Gastrocnemius medialis (tissue), 4 donors: Measurements from ENCODE around the gene MED19. TPM values are rescaled to one million over a fixed set of nuclear protein-coding genes. Genes with fewer than 3 reads are reported as not detected.
A peak's percentile ranks its signal among the peaks of the same experiment; 100 is the strongest.

Source experiments
- ATAC-seq, 2 donors: fragments of 150-250 bp; one replicate each; pipeline ENCODE4 v1.9.1; 2016
- DNase-seq, 2 donors: peaks; one replicate each; pipeline ENCODE4 v3.0.0-alpha.2; 2019
- H3K27ac ChIP-seq, 4 donors: fragments of 200-600 bp; sonication (generic); 1 replicate in 1 of 4; 2 replicates in 3 of 4; pipeline ENCODE4 v1.5.1; 2016 to 2018; ENCODE audit warnings: mild to moderate bottlenecking in 2 of 4, moderate library complexity in 1 of 4
- H3K27me3 ChIP-seq, 3 donors: fragments of 200-600 bp; sonication (generic) in 2 of 3; 1 replicate in 1 of 3; 2 replicates in 2 of 3; pipeline versions ENCODE4 v1.5.1 to v1.6.0; 2016 to 2019; ENCODE audit warnings: mild to moderate bottlenecking in 1 of 3, moderate library complexity in 1 of 3
- H3K36me3 ChIP-seq, 2 donors: fragments of 200-600 bp; sonication (generic) in 1 of 2; one replicate each; pipeline ENCODE4 v1.5.1; 2017 to 2018
- H3K4me1 ChIP-seq, 2 donors: fragments of 200-600 bp; sonication (generic) in 1 of 2; one replicate each; pipeline ENCODE4 v1.5.1; 2016 to 2017; ENCODE audit warnings: mild to moderate bottlenecking in 2 of 2
- H3K4me3 ChIP-seq, 4 donors: fragments of 200-600 bp; sonication (generic) in 3 of 4; 1 replicate in 1 of 4; 2 replicates in 3 of 4; pipeline ENCODE4 v1.5.1; 2016 to 2019; ENCODE audit warnings: mild to moderate bottlenecking in 2 of 4
- H3K9me3 ChIP-seq, 3 donors: fragments of 200-600 bp; sonication (generic) in 2 of 3; 1 replicate in 1 of 3; 2 replicates in 2 of 3; pipeline ENCODE4 v1.5.1; 2016 to 2019
- CTCF ChIP-seq, 5 experiments: fragments of 450-650 bp in 3 of 5; fragments of 200-600 bp in 2 of 5; sonication (generic) in 2 of 5; IDR thresholded peaks in 4 of 5; conservative IDR thresholded peaks in 1 of 5; 1 replicate in 4 of 5; 2 replicates in 1 of 5; pipeline ENCODE4 v1.5.1; 2016 to 2019; ENCODE audit warnings: antibody characterized with exemption in 5 of 5, mild to moderate bottlenecking in 3 of 5, moderate library complexity in 3 of 5
- POLR2A ChIP-seq, 2 donors: fragments of 450-650 bp; IDR thresholded peaks; one replicate each; pipeline ENCODE4 v1.6.1; 2017; ENCODE audit warnings: antibody characterized with exemption in 2 of 2, mild to moderate bottlenecking in 2 of 2, moderate library complexity in 2 of 2
- in situ Hi-C, 4 donors: fragments of 200-750 bp; cut with MboI; loops; one replicate each; pipeline versions ENCODE4 v1.15.0 to v1.8.0; 2017; ENCODE audit warnings: low sequenced_read_pairs in 4 of 4
- intact Hi-C: fragments of 100-400 bp; cut with DNase I; formaldehyde crosslinking; loops from one replicate; pipeline ENCODE4 v1.15.1; 2023; ENCODE audit warnings: low total_unique reads
- total RNA-seq, 4 donors: library from RNA; depleted of rRNA; stranded (reverse); fragments of >200 nt; gene quantifications; one replicate each; pipeline versions ENCODE4 v1.1.0 to v1.2.3, GENCODE V29; 2016

Gene MED19
- total RNA-seq, 4 donors from 2014 or later: 8.3 to 13.1 (median 10.4) TPM

GRCh38 chr11:57674251-57674650 lies 37.8 kb downstream of the MED19 start:
- no peak overlapping the region for H3K27ac ChIP-seq
- intact Hi-C loops (no loop called here), in situ Hi-C loops (loop anchor here in 1 of 4 donors (25.0 kb wide), 1 partner anchor 913 kb away; the partner anchor contains the start of genes LPXN and ZFP91)
- TF ChIP-seq CTCF (IDR thresholded peaks at IDR 0.05 in 4 of 5, conservative IDR thresholded peaks at IDR 0.05 in 1 of 5): no peak
- no peak for TF ChIP-seq POLR2A (IDR thresholded peaks at IDR 0.05)
- no peak for DNase-seq
- H3K4me1 ChIP-seq: peaks cover 15 to 18% of the 10 kb centered on the region in 2 donors
- no peak for ATAC-seq
- no peaks in the 10 kb centered on the region for H3K9me3 ChIP-seq
- H3K27me3 ChIP-seq: no peaks in the 10 kb centered on the region
- H3K4me3 ChIP-seq: no peak overlapping the region
- H3K36me3 ChIP-seq: peaks cover 0 to 41% of the 10 kb centered on the region in 2 donors

DNA sequence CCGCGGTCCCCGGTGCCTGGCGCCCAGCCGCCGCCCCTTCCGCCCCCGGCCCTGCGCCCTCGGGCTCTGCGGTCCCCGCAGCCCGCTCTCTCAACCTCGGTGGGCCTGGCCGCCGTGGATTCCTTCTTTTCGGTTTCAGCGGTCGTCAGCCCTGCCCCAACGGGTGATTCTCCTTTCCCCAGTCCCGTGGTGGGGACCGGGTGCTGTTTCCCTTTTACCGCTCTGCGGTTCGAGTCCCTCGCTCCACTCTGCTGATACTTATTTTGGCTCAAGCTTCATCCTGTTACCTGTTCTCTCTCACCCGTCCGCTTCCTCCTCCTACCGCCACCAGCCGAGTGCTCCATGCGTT lies 43.6 kb downstream of the MED19 start:
- no peaks in the 10 kb centered on the region for H3K9me3 ChIP-seq
- DNase-seq (no peak), ATAC-seq (peak; percentile 15 to 18)
- intact Hi-C loops (loop anchor here (5.0 kb wide), 1 partner anchor 341 kb away; no protein-coding TSS in a partner anchor), in situ Hi-C loops (loop anchor here in 1 of 4 donors (25.0 kb wide), 1 partner anchor 919 kb away; the partner anchor contains the start of genes LPXN and ZFP91)
- peak overlapping the region; percentile 92 to 97 (median 94) for H3K27ac ChIP-seq
- H3K4me1 ChIP-seq: peaks cover 19 to 34% of the 10 kb centered on the region in 2 donors
- H3K27me3 ChIP-seq: no peaks in the 10 kb centered on the region
- peak overlapping the region; percentile 64 to 85 (median 76) for H3K4me3 ChIP-seq
- TF ChIP-seq CTCF (IDR thresholded peaks at IDR 0.05 in 4 of 5, conservative IDR thresholded peaks at IDR 0.05 in 1 of 5) (no peak), POLR2A (IDR thresholded peaks at IDR 0.05) (no peak)
- peaks cover 0 to 16% of the 10 kb centered on the region in 2 donors for H3K36me3 ChIP-seq

- DNase-seq (peak; percentile 99), ATAC-seq (peak; percentile 90 to 92)
- peaks cover 19 to 34% of the 10 kb centered on the region in 2 donors for H3K4me1 ChIP-seq
- peaks cover 0 to 13% of the 10 kb centered on the region in 2 donors for H3K36me3 ChIP-seq
- in situ Hi-C loops (loop anchor here in 1 of 4 donors (25.0 kb wide), 1 partner anchor 919 kb away; the partner anchor contains the start of genes LPXN and ZFP91), intact Hi-C loops (loop anchor here (1.0 to 5.0 kb wide), 7 partner anchors 11 to 911 kb away; partner anchors contain the start of genes CLP1, CTNND1, MED19 and SELENOH)
- peak within 1 kb of the TSS; percentile 70 to 85 (median 76) for H3K4me3 ChIP-seq
- TF ChIP-seq POLR2A (IDR thresholded peaks at IDR 0.05): peak; percentile 81 to 85
- TF ChIP-seq CTCF (IDR thresholded peaks at IDR 0.05 in 4 of 5, conservative IDR thresholded peaks at IDR 0.05 in 1 of 5): peak in 4 of 5 experiments; percentile 35 to 79 (median 69)
- no peaks in the 10 kb centered on the region for H3K9me3 ChIP-seq
- H3K27ac ChIP-seq: peak within 1 kb of the TSS; percentile 92 to 97 (median 94)
- no peaks in the 10 kb centered on the region for H3K27me3 ChIP-seq
Observed at GRCh38 chr11:57667736-57668433, 44.1 kb downstream of the MED19 start, which contains the start of gene ZDHHC5. ZDHHC5 (plus strand) TSS chr11:57668114; CDS start chr11:57673091, 4,977 bp downstream.

- DNase-seq (peak; percentile 99), ATAC-seq (peak; percentile 93 to 95)
- H3K9me3 ChIP-seq: no peaks in the 10 kb centered on the region
- no peaks in the 10 kb centered on the region for H3K27me3 ChIP-seq
- intact Hi-C loops: loop anchor here (1.0 to 5.0 kb wide), 7 partner anchors 10 to 912 kb away; partner anchors contain the start of genes CLP1, CTNND1, MED19 and SELENOH
- H3K36me3 ChIP-seq: peaks cover 0 to 13% of the 10 kb centered on the region in 2 donors
- H3K27ac ChIP-seq: peak overlapping the region; percentile 92 to 97 (median 94)
- TF ChIP-seq POLR2A (IDR thresholded peaks at IDR 0.05) (peak in 1 of 2 donors; percentile 43), CTCF (IDR thresholded peaks at IDR 0.05 in 4 of 5, conservative IDR thresholded peaks at IDR 0.05 in 1 of 5) (no peak)
- in situ Hi-C loops: loop anchor here in 1 of 4 donors (25.0 kb wide), 1 partner anchor 920 kb away; the partner anchor contains the start of genes LPXN and ZFP91
- H3K4me1 ChIP-seq: peaks cover 19 to 34% of the 10 kb centered on the region in 2 donors
- peak overlapping the region; percentile 70 to 85 (median 76) for H3K4me3 ChIP-seq
Observed at GRCh38 chr11:57667117-57667735, 44.8 kb downstream of the MED19 start.
